ENCODE data around the gene FAM174C. TPM values are rescaled to one million over a fixed set of nuclear protein-coding genes. Genes with fewer than 3 reads are reported as not detected.

FAM174C gene
- total RNA-seq, 1 experiment from 2014 or later, result 59.4 TPM

GRCh38 chr19:1266916-1267476, 8.3 kb upstream of the FAM174C start (continued):
- TF ChIP-seq AR (CRISPR knock-in tag; IDR thresholded peaks at IDR 0.05) (0 out of 2 replicates have a peak, but pooled peaks have one; percentile 26), ATF2 (CRISPR knock-in tag; IDR thresholded peaks at IDR 0.05; ENCODE audit: borderline replicate concordance, low read depth) (no peak), HMGXB4 (CRISPR knock-in tag; IDR thresholded peaks at IDR 0.05) (peak; percentile 83), ZBTB21 (CRISPR knock-in tag; IDR thresholded peaks at IDR 0.05; ENCODE audit: borderline replicate concordance) (no peak), ETV6 (CRISPR knock-in tag; IDR thresholded peaks at IDR 0.05) (no peak; the same call in 1 of the 2 replicates), ZNF396 (CRISPR knock-in tag; IDR thresholded peaks at IDR 0.05; ENCODE audit: borderline replicate concordance) (no peak), CTCF (IDR thresholded peaks at IDR 0.05) (peak; percentile 97), FOXK1 (CRISPR knock-in tag; IDR thresholded peaks at IDR 0.05) (peak; percentile 42; the same call in 1 of the 2 replicates), ZNF423 (CRISPR knock-in tag; IDR thresholded peaks at IDR 0.05) (peak; percentile 30; the same call in 1 of the 2 replicates), TEAD1 (CRISPR knock-in tag; IDR thresholded peaks at IDR 0.05) (peak; percentile 42; the same call in 1 of the 2 replicates)

- DNase-seq (ENCODE audit: low spot score), result no peak
- ChIA-PET POLR2A (interaction anchor here (1.1 to 2.8 kb wide), 4 partner anchors 8 to 29 kb away, joined by 3 to 31 read pairs (median 5); no protein-coding TSS in a partner anchor), CTCF (interaction anchor here (1.5 to 15.6 kb wide), 4 partner anchors 12 to 25 kb away, joined by 3 to 648 read pairs (median 13); partner anchors contain the start of genes ATP5F1D and MIDN)
- TF ChIP-seq USF2 (CRISPR knock-in tag; IDR thresholded peaks at IDR 0.05) (no peak), PRDM15 (CRISPR knock-in tag; IDR thresholded peaks at IDR 0.05) (peak; percentile 76), HMGXB4 (CRISPR knock-in tag; IDR thresholded peaks at IDR 0.05) (0 out of 2 replicates have a peak, but pooled peaks have one; percentile 35)
- no peaks in the 10 kb centered on the region for H3K9me3 Mint-ChIP-seq
- peak overlapping the region; percentile 76 for H3K4me3 Mint-ChIP-seq
- peaks cover 7% of the 10 kb centered on the region for H3K27me3 Mint-ChIP-seq (ENCODE audit: low read depth)
- H3K36me3 Mint-ChIP-seq, result peaks cover 28% of the 10 kb centered on the region
- no peak for ATAC-seq
- H3K4me1 Mint-ChIP-seq, result peaks cover 56% of the 10 kb centered on the region
- no peak overlapping the region for H3K27ac Mint-ChIP-seq
Observed at GRCh38 chr19:1267477-1268225, 7.7 kb upstream of the FAM174C start.

All from WTC11 (cell line).